Stimulated activated CD8-positive, alpha-beta memory T cell treated with anti-CD3 and anti-CD28 coated beads, Interleukin-15, amount 100 ng/mL, for 4 hours (primary cell): ENCODE data around the gene AGPAT3.
"Not testable (repeated sequence)": the region's sequence is repeated elsewhere in the genome, so short reads cannot be mapped to it uniquely, and the experiment has no call there.

Experiments
- DNase-seq, 2 donors: peaks; one replicate each; pipeline ENCODE4 v3.0.0-alpha.2; 2020; ENCODE audit warnings: low read depth in 2 of 2

Gene AGPAT3

GRCh38 chr21:43834146-43834905 lies 30.7 kb upstream of the AGPAT3 start:
- DNase-seq, result no peak

GRCh38 chr21:43835050-43835449 lies 30.0 kb upstream of the AGPAT3 start:
- no peak for DNase-seq

GRCh38 chr21:43835861-43836260 lies 29.2 kb upstream of the AGPAT3 start:
- DNase-seq, result no peak

- no peak for DNase-seq
Observed at GRCh38 chr21:43836616-43837015, 28.4 kb upstream of the AGPAT3 start.

GRCh38 chr21:43840259-43840658 lies 24.8 kb upstream of the AGPAT3 start:
- DNase-seq, result no peak

GRCh38 chr21:43842742-43843141 lies 22.3 kb upstream of the AGPAT3 start:
- no peak for DNase-seq

- DNase-seq, result not testable (repeated sequence)
Observed at GRCh38 chr21:43844906-43845305, 20.1 kb upstream of the AGPAT3 start.

- no peak for DNase-seq
Observed at GRCh38 chr21:43845386-43845785, 19.6 kb upstream of the AGPAT3 start.

- DNase-seq, result no peak
Observed at GRCh38 chr21:43846430-43846829, 18.6 kb upstream of the AGPAT3 start.

- no peak for DNase-seq
Observed at GRCh38 chr21:43847301-43847700, 17.7 kb upstream of the AGPAT3 start.

GRCh38 chr21:43848771-43849170 lies 16.3 kb upstream of the AGPAT3 start:
- no peak for DNase-seq

- no peak for DNase-seq
Observed at GRCh38 chr21:43849532-43850299, 15.3 kb upstream of the AGPAT3 start.

GRCh38 chr21:43850728-43851295 lies 14.2 kb upstream of the AGPAT3 start:
- DNase-seq, result no peak

GRCh38 chr21:43851593-43851992 lies 13.4 kb upstream of the AGPAT3 start:
- DNase-seq, result no peak

GRCh38 chr21:43853851-43854772 lies 10.9 kb upstream of the AGPAT3 start:
- no peak for DNase-seq

- DNase-seq, result no peak
Observed at GRCh38 chr21:43854773-43855633, 10.0 kb upstream of the AGPAT3 start.

GRCh38 chr21:43855955-43856354 lies 9.1 kb upstream of the AGPAT3 start:
- no peak for DNase-seq

GRCh38 chr21:43858806-43859648 lies 6.0 kb upstream of the AGPAT3 start:
- no peak for DNase-seq

- DNase-seq, result no peak
Observed at GRCh38 chr21:43859747-43860214, 5.2 kb upstream of the AGPAT3 start.

GRCh38 chr21:43861706-43862105 lies 3.3 kb upstream of the AGPAT3 start:
- no peak for DNase-seq
